GM19455 (cell line): ENCODE results near the gene EVI5L.
"Not testable (repeated sequence)": the region's sequence is repeated elsewhere in the genome, so short reads cannot be mapped to it uniquely, and the experiment has no call there.

Experiments used
- ATAC-seq: cut with Tn5 transposase; IDR thresholded peaks from one replicate; pipeline ENCODE4 v1.9.1; 2021; ENCODE audit not compliant: unreplicated experiment

Gene EVI5L

DNA sequence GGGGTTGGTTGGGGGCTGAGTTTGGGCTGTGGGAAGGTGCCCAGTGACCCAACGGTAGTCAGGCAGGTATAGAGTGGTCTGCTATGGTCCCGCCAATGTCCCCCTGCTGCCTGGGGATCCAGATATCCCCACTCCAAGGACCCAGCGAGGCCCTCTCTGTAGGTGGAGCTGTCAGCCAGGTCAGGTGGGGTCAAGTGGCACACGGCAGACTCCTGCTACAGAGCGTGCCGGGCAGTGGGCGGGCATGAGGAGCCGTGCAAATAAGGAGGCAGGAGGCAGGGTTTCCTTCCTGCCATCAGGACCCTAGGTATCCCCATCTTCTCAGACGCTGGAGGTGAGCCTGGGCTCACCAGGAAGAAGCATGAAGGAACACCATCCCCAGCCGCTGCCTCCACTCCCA, 14.9 kb downstream of the EVI5L start:
- no peak for ATAC-seq

DNA sequence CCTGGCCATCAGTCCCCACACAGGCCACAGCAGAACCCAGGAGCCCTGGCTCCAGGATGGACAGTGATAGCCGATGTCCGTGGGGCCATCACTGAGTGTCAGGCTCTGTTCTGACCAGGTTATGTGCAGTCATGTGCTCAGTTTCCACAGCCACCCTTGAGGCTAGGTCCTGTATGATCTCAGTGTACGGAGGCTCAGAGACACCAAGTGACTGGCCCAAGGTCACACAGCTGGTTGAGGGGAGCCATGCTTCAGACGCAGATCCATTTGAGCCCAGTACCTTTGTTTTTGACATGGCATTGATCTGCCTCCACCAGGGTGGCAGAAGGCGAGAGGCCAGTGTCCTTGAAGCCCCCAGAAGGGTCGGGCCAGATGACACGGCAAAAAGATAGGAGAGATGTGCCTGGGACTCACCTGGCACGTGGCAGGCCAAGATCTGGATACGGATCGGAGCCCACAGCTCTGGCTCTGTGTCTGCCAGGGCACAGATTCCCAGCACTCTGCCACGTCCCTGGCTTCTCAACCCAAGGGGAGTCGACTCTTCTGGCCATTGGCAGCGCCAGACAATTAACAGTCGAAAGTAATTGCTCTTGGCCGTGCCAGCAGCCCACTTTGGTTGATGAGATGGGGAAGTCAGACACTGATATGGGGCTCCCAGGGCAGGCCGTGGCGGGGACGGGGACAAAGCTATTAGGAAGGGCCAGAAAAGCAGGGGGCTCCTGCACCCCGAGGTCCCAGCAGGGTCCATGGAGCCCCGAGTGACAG, 15.6 kb downstream of the EVI5L start:
- ATAC-seq = no peak

- ATAC-seq = no peak
Observed at GRCh38 chr19:7846155-7846646, 16.2 kb downstream of the EVI5L start.

DNA sequence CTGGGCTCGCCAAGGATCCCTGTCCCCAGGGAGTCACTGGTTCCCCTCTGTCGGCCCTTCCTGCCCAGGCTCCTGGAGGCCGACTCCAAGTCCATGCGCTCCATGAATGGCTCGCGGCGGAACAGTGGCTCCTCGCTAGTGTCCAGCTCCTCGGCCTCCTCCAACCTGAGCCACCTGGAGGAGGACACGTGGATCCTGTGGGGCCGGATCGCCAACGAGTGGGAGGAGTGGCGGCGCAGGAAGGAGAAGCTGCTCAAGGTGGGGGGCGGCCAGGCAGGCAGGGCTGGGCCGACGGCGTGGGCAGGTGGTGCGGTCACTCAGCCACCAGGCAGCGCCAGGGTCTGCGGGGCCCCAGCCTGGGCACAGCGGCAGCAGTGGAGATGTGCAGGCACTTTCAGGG, 17.6 kb downstream of the EVI5L start:
- no peak for ATAC-seq

DNA sequence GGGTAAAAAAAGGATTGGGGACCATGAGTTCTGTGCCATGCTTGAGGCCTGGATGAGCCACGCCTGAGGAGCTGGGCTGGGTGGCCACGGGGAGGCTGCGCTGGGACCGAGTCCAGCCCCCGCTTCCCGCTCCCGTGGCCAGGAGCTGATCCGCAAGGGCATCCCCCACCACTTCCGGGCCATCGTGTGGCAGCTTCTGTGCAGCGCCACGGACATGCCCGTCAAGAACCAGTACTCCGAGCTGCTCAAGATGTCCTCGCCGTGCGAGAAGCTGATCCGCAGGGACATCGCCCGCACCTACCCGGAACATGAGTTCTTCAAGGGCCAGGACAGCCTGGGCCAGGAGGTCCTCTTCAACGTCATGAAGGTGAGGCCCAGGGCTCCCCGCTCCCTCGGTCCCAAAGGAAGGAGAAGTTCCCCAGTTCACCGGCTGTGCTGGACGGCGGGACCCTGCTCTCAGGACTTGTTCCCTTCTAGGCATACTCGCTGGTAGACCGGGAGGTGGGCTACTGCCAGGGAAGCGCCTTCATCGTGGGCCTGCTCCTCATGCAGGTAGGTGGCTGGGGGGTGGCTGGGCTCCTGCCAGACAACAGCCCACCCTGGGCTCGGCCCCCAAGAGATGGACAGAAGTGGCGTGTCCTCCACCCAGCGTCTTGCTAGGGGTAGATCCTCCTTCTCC, 18.9 kb downstream of the EVI5L start:
- no peak for ATAC-seq

GRCh38 chr19:7849631-7849999, 19.6 kb downstream of the EVI5L start:
- ATAC-seq = no peak

DNA sequence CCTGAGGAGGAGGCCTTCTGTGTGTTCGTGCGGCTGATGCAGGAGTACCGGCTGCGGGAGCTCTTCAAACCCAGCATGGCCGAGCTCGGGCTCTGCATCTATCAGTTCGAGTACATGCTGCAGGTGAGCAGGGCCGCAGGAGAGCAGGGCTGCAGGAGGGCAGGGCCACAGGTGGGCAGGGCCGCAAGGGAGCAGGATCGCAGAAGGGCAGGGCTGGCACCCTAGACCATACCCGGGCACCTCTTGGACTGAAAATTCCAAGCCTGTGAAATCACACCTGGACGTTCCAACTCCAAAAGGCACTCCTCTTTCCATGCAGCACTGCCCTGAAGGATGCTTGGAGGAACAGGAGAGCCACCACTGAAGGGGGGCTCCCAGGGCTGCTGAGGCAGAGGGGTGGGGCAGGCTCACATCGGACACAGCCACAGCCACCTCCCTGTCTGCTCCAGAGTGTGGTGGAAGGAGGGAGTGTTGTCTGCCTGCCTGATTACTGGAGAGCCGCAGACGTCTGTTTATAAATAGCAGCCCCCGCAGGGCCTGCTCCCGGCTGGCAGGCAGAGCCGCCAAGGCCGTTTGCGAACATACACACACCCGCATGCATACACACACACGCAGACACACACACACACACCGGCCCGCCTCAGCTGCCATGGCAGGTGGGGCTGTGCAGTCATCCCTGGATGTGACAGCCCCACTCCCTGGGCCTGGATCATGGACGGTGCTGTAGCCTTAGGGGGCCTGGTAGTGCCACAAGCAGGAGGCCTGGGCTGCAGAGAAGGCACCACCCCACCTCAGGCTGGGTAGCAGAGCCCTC, 20.2 kb downstream of the EVI5L start:
- ATAC-seq = no peak

DNA sequence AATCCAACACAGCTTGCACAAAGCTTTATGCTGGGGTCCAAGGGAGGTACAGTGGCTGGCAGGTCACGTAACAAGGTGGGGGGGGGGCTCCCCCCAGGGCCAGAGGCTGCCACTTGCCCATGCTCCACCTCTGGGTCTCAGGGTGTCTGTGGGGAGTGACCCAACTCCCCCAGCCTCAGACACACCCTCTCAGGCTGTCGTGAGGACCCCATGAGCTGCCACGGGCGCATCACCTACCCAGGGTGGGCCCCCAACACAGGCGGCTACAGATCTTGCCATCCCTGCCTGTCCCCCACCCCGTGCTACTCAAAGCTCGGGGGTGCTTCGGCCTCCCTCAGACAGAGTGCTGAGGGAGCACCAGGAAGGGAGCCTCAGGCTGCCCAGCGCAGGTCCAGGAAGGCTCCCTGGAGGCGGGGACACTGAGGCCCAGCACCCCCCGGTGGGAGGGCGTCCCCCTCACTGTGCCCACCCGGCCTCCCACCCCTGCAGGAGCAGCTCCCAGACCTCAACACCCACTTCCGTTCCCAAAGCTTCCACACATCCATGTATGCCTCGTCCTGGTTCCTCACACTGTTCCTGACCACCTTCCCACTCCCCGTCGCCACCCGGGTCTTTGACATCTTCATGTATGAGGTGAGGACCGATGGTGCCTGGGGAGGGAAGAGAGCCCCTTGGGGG, 21.1 kb downstream of the EVI5L start:
- ATAC-seq = no peak

GRCh38 chr19:7851623-7852500, 21.8 kb downstream of the EVI5L start:
- no peak for ATAC-seq

- no peak for ATAC-seq
Observed at GRCh38 chr19:7852851-7853769, 23.1 kb downstream of the EVI5L start.

DNA sequence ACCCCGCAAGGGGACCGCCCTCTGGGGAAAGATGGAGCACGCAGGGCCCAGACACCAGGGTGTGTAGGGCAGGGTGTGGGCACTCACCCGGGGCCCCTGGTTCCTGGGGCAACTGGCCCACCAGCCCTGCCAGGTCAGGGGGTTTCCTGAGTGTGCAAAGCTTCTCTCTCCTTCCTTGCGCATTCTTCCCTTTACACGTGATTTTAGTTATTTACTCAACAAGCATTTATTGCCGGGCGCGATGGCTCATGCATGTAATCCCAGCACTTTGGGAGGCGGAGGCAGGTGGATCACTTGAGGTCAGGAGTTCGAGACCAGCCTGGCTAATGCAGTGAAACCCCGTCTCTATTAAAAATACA, 23.7 kb downstream of the EVI5L start:
- ATAC-seq = no peak

DNA sequence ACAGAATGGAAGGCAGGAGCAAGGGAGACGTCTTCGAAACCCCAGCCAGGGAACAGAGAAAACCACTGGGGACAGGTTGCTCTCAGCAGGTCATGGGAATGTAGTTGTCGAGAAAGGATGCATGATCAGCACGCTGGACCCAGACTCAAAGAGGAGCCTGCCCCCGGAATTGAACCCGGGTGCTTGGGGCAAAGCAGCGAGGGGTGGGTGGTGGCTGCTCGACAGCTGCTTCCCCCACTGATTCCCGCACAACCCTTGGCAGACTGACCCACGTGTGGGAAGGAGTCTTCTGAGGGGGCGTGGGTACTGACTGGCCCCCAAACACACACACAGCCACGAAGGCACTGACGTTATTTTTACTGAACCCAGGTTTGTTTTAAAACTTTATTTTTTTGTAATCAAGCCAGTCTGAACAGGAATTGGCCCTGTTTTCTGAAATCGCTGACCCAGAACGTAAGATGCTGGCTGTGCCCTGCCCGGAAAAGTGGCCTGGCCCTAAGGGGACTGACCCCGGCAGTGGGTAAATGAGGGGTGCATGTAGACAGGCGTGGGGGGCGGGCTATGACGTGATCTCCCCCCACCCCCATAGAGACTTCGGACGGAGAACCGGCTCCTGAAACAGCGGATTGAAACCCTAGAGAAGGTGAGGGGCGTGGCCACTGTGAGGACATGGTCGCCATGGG, 25.5 kb downstream of the EVI5L start:
- no peak for ATAC-seq

- ATAC-seq = no peak
Observed at GRCh38 chr19:7856109-7856591, 26.1 kb downstream of the EVI5L start.

GRCh38 chr19:7856679-7857663, 27.0 kb downstream of the EVI5L start:
- ATAC-seq = no peak

GRCh38 chr19:7857727-7858108, 27.7 kb downstream of the EVI5L start:
- ATAC-seq = no peak

- no peak for ATAC-seq
Observed at GRCh38 chr19:7858109-7858770, 28.2 kb downstream of the EVI5L start.

DNA sequence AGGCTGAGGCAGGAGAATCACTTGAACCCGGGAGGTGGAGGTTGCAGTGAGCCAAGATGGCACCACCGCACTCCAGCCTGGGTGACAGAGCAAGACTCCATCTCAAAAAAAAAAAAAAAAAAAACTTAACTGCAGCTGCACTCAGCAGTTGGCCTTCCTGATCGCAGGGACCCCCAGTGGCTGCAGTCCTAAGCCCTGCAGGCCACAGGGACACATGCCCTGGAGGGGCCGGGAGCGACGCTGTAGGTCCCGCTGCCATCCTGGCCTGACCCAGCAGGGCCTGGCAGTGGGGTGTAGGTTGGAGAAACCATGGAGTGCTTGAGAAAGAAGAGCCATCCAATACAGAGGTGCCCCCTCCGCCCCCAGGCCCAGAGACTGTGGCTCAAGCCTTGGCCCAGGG, 29.1 kb downstream of the EVI5L start:
- not testable (repeated sequence) for ATAC-seq
